ENCODE results near the gene LRRC71. TPM values are rescaled to one million over a fixed set of nuclear protein-coding genes. Genes with fewer than 3 reads are reported as not detected.

The LRRC71 gene
- total RNA-seq, 1 donor from 2014 or later, result 0.17 TPM

DNA sequence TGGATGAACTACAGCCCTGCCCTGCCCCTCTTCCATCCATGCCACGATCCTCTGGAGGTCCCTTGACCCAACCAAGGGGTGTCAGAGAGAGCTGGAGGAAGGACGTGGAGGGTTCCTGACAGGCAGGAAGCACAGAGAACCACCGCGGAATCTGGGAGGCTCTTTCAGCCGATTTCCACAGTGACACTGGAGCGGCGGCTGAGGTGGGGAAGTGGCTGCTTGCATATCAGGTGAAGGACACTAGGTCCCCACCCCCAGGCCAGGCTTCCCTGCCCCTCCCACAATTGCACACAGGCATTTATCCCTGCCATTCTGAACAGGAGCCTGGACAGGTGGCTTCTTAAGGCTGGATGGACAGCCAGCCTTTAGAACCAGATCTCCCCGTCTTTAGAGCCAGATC is 17.5 kb downstream of the LRRC71 start:
- intact Hi-C loops (cut with micrococcal nuclease), result no loop called here
- ATAC-seq (no peak), DNase-seq (no peak)

DNA sequence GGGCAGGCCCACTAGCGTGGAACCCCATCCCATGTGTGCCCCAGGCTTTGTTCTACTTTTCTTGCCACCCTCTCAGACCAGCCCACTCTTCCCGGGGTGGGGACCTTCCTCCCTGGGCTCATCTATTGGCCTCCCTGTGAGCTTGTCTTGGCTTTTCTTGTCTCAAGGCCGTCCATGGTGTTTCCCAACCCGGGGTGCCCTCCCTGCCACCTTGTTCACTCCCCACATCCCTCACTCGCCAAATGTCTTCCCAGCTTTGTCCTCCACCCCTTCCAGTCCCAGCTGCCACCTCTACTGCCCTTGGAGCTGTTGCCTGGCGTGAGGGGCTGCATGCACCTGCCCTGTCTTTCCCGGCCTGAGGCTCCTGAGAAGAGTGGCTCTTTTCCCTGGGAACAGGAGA is 18.4 kb downstream of the LRRC71 start:
- intact Hi-C loops (cut with micrococcal nuclease), result no loop called here
- ATAC-seq (no peak), DNase-seq (no peak)

DNA sequence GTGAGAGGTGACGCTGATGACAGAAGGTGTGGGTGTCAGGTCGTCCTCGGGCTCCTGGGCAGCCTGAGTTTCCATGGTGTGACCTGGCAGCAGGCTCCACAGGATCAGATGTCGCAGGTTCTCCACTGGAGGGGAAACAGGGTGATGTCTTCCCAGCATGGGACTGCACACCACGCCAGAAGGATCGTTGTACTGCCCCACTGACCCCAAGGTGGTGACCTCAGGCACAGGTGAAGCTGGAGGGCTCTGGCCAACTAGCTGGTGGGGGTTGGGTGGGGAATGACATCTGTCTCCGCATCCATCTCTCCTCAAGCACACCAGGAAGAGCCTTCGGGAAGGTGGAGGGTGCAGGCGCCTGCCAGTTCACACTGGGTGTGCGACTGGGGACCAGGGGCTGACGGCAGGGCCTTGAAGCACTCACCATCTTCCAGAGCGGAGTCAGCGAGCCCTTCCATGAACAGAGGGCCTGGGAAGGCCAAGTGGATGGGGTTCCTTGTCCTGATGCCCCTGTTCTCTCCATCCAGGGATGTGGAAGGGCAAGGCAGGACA is 19.4 kb downstream of the LRRC71 start:
- ATAC-seq, result no peak
- intact Hi-C loops (cut with micrococcal nuclease), result no loop called here

DNA sequence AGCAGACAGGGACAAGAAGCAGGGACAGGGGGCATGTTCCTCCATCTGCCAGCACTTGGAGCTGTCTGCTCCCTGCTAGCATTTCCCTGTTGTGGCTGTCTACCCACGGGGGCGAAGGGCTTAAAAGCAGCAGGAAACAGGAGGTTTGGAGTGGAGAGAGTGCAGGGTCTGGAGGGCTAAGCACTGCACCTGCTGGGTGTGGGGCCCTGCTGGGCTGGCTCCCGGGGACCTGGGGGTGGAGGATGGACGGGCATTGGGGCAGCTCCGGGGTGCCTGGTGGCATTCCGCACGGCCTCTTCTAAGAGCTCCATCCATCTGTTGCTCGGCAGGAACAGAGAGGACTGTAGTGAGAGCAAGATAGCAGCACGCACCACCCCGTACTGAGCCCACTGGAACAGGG is 21.2 kb downstream of the LRRC71 start:
- intact Hi-C loops (cut with micrococcal nuclease), result no loop called here
- DNase-seq, result no peak
- ATAC-seq, result no peak

More for the DNA sequence above, 19.4 kb downstream of the LRRC71 start:
- no peak for DNase-seq

DNA sequence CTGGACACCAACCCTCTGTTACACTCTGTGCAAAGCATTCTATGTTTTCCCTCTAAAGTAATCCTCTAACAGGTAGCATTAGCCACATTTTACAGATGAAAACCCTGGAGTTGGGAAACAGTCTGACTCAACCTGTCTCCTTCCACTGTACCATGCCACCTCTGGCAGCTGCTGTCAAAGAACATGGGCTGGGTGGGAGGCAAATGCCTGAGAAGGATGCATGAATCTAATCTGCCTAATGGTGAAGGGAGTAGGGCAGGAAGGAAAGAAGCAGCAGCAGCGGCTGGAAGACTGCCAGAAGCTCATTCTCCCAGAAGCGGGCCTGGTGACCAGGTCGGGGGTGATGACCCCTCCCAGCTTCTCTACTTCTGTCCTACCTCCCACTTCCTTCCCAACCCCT is 21.7 kb downstream of the LRRC71 start:
- intact Hi-C loops (cut with micrococcal nuclease), result no loop called here
- ATAC-seq (no peak), DNase-seq (no peak)

DNA sequence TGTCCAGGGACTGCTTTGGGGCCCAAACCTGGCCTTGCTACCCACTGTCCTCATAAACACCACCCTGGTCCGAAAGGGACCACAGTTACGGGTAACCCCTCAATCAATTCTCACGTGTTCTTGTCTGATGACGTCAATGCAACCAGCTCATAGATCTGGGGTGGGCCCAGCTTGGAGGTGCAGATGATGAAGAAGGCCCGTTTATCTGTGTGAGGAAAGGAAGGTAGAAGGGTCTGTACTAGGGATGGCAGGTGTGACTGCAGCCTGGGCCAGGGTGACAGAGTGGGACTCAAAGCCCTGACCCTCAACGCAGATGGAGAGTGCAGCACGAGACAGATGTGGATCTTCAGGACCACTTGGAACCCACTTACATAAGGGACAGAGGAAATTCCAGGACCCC is 22.1 kb downstream of the LRRC71 start:
- no peak for DNase-seq
- ATAC-seq, result no peak
- intact Hi-C loops (cut with micrococcal nuclease), result no loop called here

DNA sequence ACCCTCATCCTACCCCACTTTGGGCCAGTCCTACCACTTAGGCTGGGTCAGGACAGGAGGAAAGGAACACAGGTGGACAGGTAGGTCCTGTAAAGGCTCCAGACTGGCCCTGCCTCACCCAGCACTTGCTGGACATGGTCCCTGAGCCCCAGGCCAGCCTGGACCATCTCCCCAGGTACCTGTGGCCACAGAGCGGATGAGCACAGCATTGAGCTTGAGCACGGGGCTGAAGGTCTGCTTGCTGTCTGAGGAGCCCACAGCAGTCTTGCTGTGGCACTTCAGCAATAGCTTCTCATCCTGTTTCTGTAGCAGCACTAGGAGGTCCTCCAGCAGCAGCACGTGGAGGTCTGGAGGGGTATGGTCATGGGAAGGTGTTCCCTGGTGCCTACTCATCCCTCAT is 23.3 kb downstream of the LRRC71 start:
- no peak for DNase-seq
- intact Hi-C loops (cut with micrococcal nuclease), result no loop called here
- ATAC-seq, result no peak

DNA sequence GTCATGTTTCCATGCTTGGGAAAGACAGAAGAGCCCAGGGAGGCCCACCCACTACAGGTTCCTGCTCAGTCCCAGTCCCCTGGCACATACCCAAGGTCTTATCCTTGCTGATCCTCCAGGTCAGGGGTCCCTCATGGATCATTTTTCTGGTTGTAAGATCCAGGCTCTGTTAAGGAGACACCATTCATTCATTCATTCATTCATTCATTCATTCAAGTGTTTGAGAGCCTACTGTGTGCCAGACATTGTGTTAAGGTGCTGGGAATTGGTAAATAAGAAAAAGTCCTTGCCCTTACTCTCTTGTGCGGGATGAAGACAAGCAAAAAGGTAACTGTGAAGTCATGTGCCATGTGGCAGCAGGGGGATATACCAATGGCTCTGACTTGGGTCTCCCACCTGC is 23.8 kb downstream of the LRRC71 start:
- intact Hi-C loops (cut with micrococcal nuclease), result no loop called here
- DNase-seq, result no peak
- ATAC-seq, result no peak

DNA sequence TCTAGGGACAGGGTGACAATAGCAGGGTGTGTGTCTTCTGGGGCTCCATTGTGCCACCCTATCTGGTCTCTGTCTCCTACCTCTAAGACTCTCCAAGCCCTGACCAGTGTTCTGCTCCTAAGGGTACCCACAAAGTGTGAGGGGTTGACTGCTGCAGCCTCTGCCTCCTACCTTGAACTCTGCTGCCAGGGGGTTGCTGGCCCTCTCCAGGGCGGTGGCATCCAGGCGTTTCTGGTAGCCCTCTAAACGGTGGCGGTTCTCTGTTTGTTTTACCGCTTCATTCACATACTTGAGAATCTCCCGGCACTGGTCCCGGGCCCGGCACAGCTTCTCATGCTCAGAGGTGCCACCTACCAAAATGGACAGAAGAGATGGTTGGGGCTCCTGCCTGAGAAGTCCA is 24.4 kb downstream of the LRRC71 start:
- intact Hi-C loops (cut with micrococcal nuclease), result no loop called here
- ATAC-seq, result no peak
- DNase-seq, result no peak

DNA sequence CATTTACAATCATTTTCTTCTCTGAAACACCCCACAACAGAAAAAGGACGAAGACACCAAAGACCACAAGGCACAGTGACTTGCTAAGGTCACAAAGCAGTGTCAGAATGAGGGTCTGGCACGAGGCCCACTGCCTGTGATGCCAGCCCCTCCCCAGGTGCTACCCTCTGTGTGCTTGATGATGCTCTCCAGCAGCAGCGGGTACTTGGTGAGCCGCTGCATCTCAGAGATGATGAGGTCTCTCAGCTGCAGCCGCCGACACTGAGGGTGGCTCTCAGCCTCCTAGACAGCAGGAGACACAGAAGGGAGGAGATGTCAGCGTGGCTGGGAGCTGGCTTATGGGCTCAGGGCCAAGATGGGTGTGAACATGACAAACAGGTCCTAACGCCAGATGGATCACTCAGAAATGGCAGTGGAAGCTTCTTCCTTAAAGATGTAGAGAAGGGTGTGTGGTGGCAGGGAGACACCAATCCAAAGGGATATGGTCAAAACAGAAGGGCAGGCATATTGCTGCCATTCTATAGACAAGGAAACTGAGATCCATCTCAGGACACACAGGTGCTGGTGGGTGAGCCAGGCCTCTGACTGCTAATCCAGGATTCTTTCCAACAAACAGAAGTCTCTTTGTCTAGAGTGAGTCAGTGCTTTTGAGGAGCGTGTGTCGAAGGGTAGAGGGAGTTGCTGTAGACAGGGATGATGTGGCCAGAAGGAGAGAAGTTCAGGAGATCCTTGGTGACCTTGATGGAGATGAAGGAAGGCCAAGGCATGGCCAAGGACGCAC is 25.6 kb downstream of the LRRC71 start:
- intact Hi-C loops (cut with micrococcal nuclease), result no loop called here
- no peak for ATAC-seq
- DNase-seq, result no peak

DNA sequence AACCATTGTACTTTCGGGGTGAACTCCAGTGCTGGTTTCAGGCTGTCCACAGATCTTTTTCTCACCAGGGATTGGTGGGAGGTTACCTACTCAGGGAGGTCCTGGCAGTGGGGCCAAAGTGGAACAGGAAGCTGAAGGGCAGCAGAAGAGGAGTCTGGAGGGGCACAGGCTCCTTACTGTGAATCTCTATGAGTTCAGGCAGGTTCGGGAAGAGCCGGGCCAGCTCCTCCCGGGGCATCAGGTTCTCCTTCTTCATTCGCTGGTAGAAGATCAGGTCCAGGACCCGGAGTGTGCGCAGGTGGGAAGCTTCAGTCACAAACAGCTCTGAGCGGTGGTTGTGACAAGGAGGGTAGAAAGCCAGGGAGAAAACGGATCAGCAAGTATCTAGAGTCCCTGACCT is 26.7 kb downstream of the LRRC71 start:
- intact Hi-C loops (cut with micrococcal nuclease), result no loop called here
- ATAC-seq (no peak), DNase-seq (no peak)

DNA sequence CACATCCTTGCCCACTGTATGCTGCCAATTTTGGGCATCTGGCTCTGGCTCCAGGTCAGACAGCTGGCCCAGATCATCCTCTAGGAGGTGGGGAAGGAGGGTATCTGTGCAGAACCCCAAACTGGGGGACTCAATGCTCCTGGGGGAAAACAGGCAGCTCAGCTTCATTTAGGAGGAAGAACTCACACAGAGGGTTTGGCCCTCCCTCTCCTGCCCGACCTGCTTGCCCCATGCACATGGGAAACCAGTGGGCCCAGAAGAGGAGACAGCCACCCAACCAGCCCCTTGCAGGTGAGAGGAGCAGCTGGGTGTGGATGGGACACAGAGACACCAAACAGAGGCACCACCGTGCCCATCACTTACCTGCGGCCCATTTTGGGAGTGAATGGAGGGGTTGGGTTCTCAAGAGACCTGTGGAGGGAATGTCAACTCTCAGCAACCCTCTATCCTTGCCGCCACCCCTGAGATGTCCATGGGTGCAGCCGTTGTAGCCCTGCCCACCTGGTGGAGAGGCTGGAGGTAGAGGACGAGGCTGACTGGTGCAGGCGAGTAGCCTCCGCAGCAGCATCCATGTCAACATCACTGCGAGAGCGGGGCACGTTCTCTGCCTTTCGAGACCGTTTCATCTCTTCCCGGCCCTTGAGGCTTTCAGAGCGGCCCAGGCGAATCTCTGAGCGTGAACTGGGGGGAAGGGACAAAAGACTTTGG is 27.5 kb downstream of the LRRC71 start:
- ATAC-seq (no peak), DNase-seq (no peak)
- intact Hi-C loops (cut with micrococcal nuclease), result no loop called here

DNA sequence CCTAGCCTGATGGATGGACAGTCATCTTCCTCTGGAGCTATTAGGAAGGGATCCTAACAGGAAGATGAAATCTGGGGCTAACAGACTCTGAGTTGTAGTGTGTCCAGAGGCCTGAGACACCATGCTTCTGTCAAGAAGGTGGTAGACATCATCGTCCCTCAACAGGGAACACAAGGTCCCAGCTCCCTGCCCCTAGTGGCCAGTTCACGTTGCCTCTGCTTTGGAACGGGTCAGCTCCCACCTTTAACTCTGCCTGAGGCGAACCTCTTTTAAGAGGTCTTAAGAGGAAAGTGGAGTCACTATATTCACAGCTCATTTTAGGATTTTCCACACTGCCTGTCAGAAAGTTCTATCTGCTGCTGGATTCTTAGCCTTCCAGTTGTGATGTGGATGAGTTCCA is 28.3 kb downstream of the LRRC71 start:
- ATAC-seq, result no peak
- intact Hi-C loops (cut with micrococcal nuclease), result no loop called here
- no peak for DNase-seq

DNA sequence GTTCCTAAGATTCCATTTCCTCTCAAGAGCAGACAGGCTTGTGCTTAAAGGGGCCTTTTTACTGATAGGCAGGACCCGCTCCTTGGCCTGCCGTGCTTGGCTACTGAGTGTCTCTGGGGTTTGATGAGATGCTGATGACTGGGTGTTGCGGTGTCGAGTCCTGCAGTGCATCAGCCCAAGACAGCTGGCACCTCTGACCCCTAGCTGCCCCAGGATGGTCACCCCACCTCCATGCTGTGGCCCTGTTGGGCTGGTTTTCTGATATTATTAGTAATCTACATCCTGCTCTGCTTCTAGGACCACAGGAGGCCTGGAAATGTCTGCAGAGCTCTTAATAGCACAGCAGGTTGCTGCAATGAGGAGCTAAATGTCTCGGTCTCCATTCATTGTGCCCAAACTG is 28.7 kb downstream of the LRRC71 start:
- intact Hi-C loops (cut with micrococcal nuclease), result no loop called here
- no peak for DNase-seq
- no peak for ATAC-seq

DNA sequence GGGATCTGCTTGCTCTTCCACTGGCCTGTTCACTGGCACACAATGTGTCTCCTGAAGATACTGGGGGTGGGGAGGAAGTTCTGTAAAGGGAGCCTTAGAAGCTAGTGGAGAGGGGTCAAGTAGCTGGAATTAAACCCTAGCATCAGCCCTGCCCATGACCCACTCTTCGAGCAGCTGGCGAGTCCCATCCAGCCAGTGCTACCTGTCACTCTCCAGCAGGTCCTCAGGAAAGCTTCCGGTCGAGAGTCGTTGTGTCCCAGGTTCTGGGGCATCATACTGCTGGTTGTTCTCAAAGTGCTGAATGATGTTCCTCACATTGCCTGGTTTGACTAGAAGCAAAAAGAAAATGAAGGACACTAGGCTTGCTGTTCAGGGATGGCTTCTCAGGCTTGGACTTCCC is 30.9 kb downstream of the LRRC71 start:
- no peak for ATAC-seq
- intact Hi-C loops (cut with micrococcal nuclease), result no loop called here
- no peak for DNase-seq

DNA sequence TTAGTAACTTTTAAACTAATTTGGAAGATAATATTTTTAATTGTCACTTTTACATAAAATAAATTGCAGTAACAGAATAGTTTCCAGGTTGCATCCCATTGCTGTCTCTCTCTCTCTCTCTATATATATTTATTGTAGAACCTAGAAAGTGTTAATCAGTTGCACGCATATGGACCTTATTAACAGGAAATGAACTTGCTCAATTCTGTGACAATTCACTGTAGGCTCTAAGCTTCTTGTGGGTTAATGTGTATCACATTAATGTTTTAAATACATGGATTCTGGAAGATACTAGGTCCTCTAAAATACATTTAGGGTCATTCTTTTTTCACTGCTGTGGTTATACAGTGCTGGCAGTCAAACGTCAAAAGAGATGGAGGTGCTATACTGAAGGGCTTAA is 33.1 kb downstream of the LRRC71 start:
- no peak for DNase-seq
- no peak for ATAC-seq
- intact Hi-C loops (cut with micrococcal nuclease), result no loop called here

DNA sequence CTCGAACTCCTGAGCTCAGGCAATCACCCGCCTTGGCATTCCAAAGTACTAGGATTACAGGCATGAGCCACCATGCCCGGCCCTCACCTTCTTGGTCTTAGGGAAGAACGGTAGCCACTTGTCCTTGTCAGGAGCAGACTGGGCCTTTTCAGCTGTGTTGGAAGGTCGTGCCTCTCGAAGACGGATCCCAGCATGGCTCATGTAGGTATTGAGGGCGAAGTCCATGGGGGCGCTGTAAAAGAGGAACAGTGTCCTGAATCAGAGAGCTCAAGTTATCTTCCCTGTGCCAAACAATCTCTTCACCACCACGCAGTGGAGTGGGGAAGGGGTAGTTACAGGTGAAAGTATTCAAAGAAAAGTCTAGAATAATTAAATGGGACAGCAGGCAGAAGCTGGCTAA is 35.9 kb downstream of the LRRC71 start:
- ATAC-seq (no peak), DNase-seq (no peak)
- intact Hi-C loops (cut with micrococcal nuclease), result no loop called here

DNA sequence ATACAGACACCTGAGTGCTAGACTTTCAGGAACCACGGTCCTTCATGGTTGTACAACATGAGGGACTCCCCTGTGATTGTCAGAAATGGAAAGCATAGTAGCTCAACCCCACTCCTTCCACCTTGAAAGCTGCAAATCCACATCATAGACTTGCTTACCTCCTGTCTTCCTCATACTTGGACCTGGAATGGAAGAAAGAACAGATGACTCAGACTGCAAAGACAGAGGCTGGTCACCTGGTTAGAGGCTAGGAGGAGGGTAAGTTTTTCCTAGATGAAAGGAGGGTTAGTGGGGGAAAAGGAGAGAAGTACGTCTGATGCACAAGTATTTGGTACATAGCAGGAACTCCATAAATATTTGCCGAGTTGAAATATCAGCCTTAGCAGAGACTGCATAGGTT is 37.2 kb downstream of the LRRC71 start:
- ATAC-seq, result no peak
- no peak for DNase-seq
- intact Hi-C loops (cut with micrococcal nuclease), result no loop called here

DNA sequence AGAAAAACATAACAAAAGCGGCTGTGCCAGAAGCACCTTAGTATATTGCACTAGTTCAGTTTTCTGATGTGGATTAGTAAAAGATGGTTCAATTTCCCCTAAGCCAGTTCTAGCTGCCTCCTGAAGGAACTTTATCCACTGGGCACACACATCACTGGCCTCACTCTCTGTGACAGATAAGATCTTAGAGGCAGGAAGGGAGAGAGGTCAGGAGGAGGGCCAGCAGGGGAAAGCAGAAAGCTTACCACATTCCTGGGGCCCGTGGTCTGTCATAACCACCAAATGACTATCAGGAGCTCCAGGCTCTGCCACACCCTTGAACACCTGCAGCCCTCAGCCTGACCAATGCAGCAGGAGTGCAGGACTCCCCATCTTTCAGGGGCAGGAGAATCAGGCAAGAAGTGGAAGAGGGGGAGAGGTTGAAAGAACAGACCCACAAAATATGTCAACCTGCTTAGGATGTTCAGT is 37.8 kb downstream of the LRRC71 start:
- intact Hi-C loops (cut with micrococcal nuclease), result no loop called here
- ATAC-seq, result no peak

DNA sequence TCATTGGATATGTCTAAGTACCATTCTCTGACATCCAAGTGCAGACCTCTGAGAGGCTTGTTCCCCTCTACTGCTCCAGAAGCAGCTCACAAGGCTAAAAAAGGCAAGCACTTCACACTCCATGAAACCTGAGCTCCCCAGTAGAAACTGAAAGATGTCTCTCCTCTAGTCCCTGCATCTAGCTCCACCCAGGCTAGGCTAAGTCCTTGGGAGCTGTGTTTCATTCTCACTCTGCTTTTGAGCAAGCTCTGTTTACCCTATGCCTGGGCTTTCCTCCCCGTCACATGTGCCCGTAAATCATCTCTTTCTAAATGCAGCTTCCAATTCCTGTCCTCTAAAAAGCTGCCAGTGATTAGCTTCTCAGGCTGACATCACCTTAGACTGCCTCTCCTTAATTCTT is 39.0 kb downstream of the LRRC71 start:
- intact Hi-C loops (cut with micrococcal nuclease), result no loop called here
- DNase-seq (no peak), ATAC-seq (no peak)

More for the DNA sequence above, 37.8 kb downstream of the LRRC71 start:
- no peak for DNase-seq

DNA sequence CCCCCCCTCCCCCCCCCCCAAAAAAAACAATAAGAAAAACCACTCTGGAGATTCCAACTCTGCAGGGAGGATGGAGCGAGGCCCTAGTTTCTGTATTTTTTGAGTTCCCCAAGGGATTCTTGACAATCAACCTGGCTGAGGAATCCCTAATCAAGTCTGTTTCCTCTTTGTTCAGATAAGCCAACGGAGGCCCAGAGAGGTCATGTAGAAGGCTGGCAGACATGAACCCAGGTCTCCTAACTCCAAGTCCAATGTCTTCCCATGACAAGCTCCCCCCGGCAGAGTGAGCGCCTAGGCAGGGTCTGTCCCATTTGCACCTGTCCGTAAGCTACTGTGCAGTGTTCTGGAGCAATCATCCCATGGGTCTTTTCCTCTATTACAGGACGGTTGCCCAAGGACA is 39.5 kb downstream of the LRRC71 start:
- intact Hi-C loops (cut with micrococcal nuclease), result no loop called here
- DNase-seq, result no peak
- no peak for ATAC-seq
